Neural cell (in vitro differentiated cells): ENCODE data around the gene ZNF891.

ENCODE experiments used
- EP300 ChIP-seq: fragments of 450-650 bp; conservative IDR thresholded peaks from 2 replicates; pipeline ENCODE4 v1.6.1; 2014; ENCODE audit warnings: antibody characterized with exemption, mild to moderate bottlenecking, moderate library complexity; ENCODE audit not compliant: poor library complexity, severe bottlenecking
- TAF1 ChIP-seq: IDR thresholded peaks from 2 replicates; pipeline ENCODE4 v1.6.1; 2012; ENCODE audit warnings: low read depth
- TF ChIP-seq, protein P1 (sequence below): fragments of 450-650 bp; IDR thresholded peaks from 2 replicates; pipeline ENCODE4 v1.5.1; 2014; ENCODE audit warnings: antibody characterized with exemption, mild to moderate bottlenecking, moderate library complexity; ENCODE audit not compliant: poor library complexity, severe bottlenecking

DNA sequence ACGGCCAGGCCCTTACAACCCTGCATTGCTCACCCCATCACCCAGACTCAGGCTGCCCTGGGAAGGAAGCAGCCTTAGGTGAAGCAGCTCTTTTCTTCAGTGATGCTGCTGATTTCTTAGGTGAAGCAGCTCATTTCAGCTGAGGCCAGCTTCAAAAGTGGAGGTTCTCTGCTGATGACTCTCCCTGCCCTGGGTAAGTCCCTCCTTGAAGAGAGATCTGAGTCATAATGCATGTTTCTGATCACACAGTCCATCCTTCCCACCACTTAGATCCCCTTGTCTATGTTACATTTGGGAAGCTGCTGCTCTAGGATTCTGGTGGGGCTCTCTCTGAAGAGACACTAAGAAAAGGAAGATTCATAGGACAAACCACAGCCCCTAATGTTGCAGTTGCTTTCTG is 66.5 kb downstream of the ZNF891 start:
- TF ChIP-seq, protein P1, sequence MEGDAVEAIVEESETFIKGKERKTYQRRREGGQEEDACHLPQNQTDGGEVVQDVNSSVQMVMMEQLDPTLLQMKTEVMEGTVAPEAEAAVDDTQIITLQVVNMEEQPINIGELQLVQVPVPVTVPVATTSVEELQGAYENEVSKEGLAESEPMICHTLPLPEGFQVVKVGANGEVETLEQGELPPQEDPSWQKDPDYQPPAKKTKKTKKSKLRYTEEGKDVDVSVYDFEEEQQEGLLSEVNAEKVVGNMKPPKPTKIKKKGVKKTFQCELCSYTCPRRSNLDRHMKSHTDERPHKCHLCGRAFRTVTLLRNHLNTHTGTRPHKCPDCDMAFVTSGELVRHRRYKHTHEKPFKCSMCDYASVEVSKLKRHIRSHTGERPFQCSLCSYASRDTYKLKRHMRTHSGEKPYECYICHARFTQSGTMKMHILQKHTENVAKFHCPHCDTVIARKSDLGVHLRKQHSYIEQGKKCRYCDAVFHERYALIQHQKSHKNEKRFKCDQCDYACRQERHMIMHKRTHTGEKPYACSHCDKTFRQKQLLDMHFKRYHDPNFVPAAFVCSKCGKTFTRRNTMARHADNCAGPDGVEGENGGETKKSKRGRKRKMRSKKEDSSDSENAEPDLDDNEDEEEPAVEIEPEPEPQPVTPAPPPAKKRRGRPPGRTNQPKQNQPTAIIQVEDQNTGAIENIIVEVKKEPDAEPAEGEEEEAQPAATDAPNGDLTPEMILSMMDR = no peak
- TF ChIP-seq EP300 = no peak
- no peak for TF ChIP-seq TAF1
